Activated CD8-positive, alpha-beta memory T cell treated with anti-CD3 and anti-CD28 coated beads, Interleukin-2, amount 50 U/mL, for 24 hours (primary cell): Measurements from ENCODE around the gene FAM236D.
"Not testable (repeated sequence)": the region's sequence is repeated elsewhere in the genome, so short reads cannot be mapped to it uniquely, and the experiment has no call there.

Experiments used
- DNase-seq: peaks from one replicate; pipeline ENCODE4 v3.0.0-alpha.2; 2020; ENCODE audit errors: extremely low read depth

Gene FAM236D

DNA sequence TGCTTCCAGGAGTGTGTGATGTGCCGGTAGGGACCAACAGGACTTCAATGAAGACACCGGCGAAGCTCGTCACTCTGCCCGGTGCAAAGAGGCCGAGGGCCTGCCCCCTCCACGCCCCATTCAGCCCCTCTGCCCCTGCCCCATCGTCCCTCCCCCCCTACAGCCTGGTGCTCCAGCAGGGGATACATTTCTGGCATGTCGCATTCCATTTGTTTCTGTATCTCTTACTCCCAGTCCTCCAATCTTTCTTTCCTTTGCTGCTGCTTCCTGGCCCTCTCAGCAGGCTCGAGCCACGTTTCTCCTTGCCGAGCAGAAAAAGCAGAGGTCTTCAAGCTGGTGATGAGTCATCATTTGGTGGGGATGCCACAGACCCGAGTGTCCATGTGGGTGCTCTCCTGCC is at the start of gene FAM236D:
FAM236D (minus strand) TSS at position 101 of the 400 bp plus-strand sequence; CDS start at position 1, 100 bp downstream.
- not testable (repeated sequence) for DNase-seq

DNA sequence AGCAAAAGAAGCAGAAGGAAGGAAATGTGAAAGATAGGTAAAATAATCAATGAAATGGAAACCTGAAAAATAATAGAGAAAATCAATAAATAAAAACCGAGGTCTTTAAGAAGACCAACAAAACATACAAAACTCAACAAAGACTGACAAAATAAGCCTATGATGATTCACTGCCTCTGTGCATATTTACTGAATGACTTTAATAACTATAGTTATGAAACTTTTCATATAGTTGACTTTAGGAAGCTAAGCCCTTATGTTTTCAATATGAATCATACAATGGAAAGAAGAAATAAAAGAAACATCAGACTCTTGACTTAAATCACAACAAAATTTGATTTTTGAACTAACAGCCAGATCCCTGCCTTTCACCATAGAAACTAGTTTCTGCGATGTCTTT is 29.5 kb upstream of the FAM236D start:
- DNase-seq: not testable (repeated sequence)

DNA sequence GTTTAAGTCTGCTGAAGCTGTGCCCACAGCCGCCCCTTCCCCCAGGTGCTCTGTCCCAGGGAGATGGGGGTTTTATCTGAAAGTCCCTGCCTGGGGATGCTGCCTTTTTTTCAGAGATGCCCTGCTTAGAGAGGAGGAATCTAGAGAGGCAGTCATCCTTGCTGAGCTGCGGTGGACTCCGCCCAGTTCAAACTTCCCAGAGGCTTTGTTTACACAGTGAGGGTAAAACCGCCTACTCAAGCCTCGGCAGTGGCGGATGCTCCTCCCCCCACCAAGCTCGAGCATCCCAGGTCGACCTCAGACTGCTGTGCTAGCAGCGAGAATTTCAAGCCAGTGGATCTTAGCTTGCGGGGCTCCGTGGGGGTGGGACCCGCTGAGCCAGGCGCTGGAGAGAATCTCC is 22.7 kb upstream of the FAM236D start:
- not testable (repeated sequence) for DNase-seq

DNA sequence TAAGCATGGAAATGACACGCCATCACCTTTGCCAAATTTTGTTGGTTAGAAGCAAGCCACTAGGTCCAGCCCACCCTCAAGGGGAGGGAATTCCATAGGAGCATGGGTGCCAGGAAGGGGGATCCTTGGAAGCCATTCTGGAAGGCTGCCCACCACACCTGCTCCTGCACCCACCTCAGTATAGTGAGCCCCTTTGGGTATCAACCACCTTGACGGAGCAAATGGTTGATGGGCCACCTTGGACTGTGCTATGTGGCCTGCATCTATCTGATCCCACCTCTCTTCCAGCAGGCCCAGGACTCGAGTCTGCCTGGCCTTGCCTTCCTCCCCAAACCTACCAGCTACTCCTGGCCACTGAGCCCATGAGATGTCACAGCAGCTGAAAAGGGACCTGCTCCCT is 17.6 kb downstream of the FAM236D start:
- DNase-seq: not testable (repeated sequence)

DNA sequence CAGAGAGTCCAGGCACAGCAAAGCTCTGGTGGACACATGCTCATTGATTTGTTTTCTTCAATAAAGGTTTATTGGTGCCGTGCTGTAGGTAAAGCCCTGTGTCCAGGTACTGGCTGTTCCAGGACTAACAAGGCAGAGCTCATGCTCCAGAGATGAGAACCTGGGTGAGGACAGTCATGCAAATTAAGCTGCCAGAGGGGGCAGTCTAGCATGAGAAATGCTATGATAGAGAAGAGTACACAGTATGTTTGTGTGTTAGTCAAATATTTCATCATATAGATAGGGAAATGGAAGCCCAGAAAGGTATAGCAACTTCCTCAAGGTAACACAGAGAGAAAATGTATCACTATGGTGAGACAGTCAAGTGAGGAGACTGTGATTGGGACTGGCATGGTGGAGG is 19.9 kb downstream of the FAM236D start:
- DNase-seq: not testable (repeated sequence)

DNA sequence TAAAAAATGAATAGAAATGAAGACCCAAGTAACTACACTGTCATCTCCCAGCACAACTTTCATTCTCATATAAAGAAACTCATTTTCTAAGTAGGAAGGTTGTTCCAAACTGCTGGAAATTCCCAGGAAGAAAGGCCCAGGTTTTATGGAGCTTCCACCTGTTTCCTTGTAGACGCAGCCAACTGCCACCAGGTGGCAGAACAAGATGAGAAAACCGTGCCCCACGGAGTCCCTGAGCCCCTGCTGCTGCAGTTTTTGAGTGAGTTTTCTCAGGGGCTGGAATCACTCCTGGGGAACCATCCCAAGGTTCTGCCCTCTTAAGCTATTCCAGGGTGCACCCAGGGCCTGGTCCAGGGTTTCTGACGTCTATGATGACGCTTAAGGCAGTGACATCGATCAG is 24.0 kb downstream of the FAM236D start:
- not testable (repeated sequence) for DNase-seq

DNA sequence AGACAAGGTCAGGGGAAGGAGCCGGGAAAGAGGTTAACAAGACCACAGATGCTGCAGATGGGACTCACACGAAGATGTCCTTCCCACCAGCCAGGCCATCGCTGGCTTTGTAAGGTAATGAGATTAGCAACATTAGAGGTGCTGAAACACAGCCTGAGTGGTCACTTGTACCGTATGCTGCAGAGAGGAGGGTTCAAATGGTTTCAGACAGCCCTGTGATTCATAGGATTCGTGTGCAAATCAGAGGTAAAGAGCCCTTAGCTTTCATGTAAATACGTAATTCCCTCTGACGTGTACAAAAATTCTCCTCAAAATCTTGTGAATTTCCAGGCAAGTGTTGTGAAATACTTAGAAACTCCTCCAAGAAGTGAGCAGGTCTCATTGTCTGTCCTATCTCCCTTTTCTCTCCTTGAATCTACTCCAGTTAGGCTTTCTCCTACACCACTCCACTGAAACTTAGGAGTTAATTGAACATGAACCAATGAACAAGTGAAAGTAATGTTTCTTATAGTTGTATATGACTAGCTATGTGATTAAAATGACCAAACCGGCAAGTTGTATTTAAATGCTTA is 24.6 kb downstream of the FAM236D start:
- DNase-seq: not testable (repeated sequence)

DNA sequence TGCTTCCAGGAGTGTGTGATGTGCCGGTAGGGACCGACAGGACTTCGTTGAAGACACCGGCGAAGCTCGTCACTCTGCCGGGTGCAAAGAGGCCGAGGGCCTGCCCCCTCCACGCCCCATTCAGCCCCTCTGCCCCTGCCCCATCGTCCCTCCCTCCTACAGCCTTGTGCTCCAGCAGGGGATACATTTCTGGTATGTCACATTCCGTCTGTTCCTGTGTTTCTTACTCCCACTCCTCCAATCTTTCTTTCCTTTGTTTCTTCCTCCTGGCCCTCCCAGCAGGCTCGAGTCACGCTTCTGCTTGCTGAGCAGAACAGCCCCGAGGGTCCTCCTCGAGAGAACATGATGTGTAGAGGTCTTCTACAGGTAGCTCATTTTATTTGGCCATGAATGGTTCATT is 25.4 kb downstream of the FAM236D start, which contains the start of gene FAM236B:
FAM236B (minus strand) TSS at position 101 of the 400 bp plus-strand sequence; CDS start at position 1, 100 bp downstream.
- not testable (repeated sequence) for DNase-seq

DNA sequence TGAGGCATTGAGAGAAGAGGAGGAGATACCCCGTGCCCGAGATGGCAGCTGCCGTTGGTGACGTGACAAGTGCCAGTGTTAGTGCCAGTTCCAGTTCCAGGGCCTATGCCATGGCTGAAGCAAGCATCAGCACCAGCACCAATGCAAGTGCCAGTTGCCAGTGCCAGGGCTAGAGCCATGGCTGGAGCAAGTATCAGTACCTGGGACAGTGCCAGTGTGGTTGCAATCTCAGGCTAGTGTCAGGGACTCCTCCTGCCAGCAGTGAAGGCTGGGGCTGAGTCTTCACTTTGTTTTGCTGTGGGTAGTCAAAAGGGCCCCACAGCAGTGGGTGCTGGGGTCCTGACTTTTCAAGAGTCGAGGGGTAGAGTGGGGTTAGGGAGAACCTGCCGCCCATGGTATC is 29.9 kb downstream of the FAM236D start:
- DNase-seq: not testable (repeated sequence)

DNA sequence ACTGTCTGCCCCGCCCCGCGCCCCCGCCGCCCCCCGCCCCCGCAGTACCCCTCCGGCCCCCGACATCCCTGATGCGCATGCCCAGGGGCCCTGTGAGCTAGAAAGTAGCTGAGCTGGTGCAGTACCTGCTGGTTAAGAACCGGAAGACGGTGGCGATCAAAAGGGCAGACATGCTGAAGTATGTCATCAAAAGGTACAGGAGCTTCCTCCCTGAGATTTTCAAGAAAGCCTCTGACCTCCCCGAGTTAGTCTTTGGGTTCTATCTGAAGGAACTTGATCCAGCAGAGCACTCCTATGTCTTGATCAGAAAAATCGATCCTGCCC is 30.6 kb downstream of the FAM236D start:
- not testable (repeated sequence) for DNase-seq

DNA sequence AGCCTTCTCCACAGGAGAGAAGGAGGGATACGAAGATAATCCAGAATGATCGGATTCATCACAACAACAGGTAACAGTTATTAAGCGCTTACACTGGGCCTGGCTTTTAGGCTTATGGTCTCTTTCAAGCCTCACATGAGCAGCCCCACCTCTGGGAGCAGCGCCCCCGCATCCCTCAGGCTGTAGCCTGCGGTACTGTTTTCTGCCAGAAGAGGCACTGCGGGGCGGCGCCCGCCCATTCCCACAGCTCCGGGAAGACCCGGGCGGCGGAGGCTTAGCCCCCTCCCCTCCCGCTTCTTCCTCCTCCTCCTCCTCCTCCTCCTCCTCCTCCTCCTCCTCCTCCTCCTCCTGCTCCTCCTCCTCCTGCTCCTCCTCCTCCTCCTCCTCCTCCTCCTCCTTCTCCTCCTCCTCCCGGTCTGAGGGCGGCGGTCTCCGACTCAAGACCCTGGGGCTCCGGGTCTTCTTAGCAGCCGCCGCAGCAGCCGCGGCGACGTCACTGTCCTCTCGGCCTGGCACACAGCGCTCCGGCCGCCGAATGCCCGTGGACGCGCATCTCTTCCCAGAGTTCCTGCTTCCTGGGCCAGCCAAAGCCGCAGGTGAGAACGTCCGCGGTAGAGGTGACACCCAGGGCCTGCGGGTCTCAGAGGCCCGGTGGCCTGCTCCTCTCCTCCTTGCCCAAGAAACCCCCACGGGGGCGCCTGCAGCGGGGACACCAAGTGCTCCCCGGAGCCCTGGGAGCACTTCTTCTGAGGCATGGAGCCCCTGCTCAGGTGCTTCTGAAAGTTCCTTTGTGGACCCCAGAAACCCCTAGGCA is 31.1 kb downstream of the FAM236D start, which contains the start of gene DMRTC1B:
DMRTC1B (plus strand) TSS at position 238 of the 814 bp plus-strand sequence. CDS start 68,246 bp downstream, outside the sequence.
- DNase-seq: not testable (repeated sequence)

DNA sequence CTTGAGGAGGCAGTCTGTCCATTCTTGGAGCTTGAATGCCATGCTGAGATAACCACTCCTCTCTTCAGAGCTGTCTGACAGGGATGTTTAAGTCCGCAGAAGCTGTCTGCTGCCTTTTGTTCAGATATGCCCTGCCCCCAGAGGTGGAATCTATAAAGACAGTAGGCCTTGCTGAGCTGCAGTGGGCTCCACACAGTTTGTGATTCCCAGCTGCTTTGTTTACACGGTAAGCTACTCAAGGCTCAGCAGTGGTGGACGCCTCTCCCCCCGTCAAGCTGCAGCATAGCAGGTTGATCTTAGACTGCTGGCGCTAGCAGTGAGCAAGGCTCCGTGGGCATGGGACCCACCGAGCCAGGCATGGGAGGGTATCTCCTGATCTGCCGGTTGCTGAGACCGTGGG is 47.6 kb downstream of the FAM236D start:
- DNase-seq: not testable (repeated sequence)
